ENCODE data around the gene CRABP2.

Gene CRABP2

GRCh38 chr1:156708218-156708661 is 2.9 kb upstream of the CRABP2 start:
- no peak for DNase-seq (ENCODE audit: low spot score)

GRCh38 chr1:156707417-156708217 is 2.2 kb upstream of the CRABP2 start:
- DNase-seq (ENCODE audit: low spot score) = no peak

- no peak for DNase-seq (ENCODE audit: low spot score)
Observed at GRCh38 chr1:156706657-156707416, 1.5 kb upstream of the CRABP2 start.

- peak; percentile 58 for DNase-seq (ENCODE audit: low spot score)
Observed at GRCh38 chr1:156705918-156706656, 704 bp upstream of the CRABP2 start.

- DNase-seq (ENCODE audit: low spot score) = peak; percentile 21
Observed at GRCh38 chr1:156704930-156705320, 458 bp downstream of the CRABP2 start.

GRCh38 chr1:156704166-156704711 is 1.1 kb downstream of the CRABP2 start:
- no peak for DNase-seq (ENCODE audit: low spot score)

GRCh38 chr1:156703741-156704140 is 1.6 kb downstream of the CRABP2 start:
- no peak for DNase-seq (ENCODE audit: low spot score)

GRCh38 chr1:156703336-156703735 is 2.0 kb downstream of the CRABP2 start:
- DNase-seq (ENCODE audit: low spot score) = no peak

- no peak for DNase-seq (ENCODE audit: low spot score)
Observed at GRCh38 chr1:156700736-156701531, 4.4 kb downstream of the CRABP2 start.

GRCh38 chr1:156698995-156699394 is 6.4 kb downstream of the CRABP2 start:
- no peak for DNase-seq (ENCODE audit: low spot score)

- no peak for DNase-seq (ENCODE audit: low spot score)
Observed at GRCh38 chr1:156697481-156697880, 7.9 kb downstream of the CRABP2 start.

GRCh38 chr1:156696755-156697154 is 8.6 kb downstream of the CRABP2 start:
- DNase-seq (ENCODE audit: low spot score) = no peak

GRCh38 chr1:156694690-156694962 is 10.8 kb downstream of the CRABP2 start:
- DNase-seq (ENCODE audit: low spot score) = no peak

- no peak for DNase-seq (ENCODE audit: low spot score)
Observed at GRCh38 chr1:156693848-156694689, 11.3 kb downstream of the CRABP2 start.

GRCh38 chr1:156692925-156693847 is 12.2 kb downstream of the CRABP2 start:
- no peak for DNase-seq (ENCODE audit: low spot score)

- DNase-seq (ENCODE audit: low spot score) = no peak
Observed at GRCh38 chr1:156692441-156692924, 12.9 kb downstream of the CRABP2 start.

- no peak for DNase-seq (ENCODE audit: low spot score)
Observed at GRCh38 chr1:156691665-156692440, 13.5 kb downstream of the CRABP2 start.

- no peak for DNase-seq (ENCODE audit: low spot score)
Observed at GRCh38 chr1:156691191-156691590, 14.2 kb downstream of the CRABP2 start.

- DNase-seq (ENCODE audit: low spot score) = no peak
Observed at GRCh38 chr1:156690675-156691036, 14.7 kb downstream of the CRABP2 start.
